Measurements from ENCODE around the gene ETV1. TPM values are rescaled to one million over a fixed set of nuclear protein-coding genes. Genes with fewer than 3 reads are reported as not detected.

Gene ETV1
- total and polyA plus RNA-seq, 3 donors from 2014 or later, result 11.4 to 16.4 (median 13.9) TPM

- no peak for DNase-seq
- no peak overlapping the region for H3K4me3 ChIP-seq
- WGBS, 2 donors, result 77 to 92% methylated on average over 2 of the region's 2 CpGs
- intact Hi-C loops (cut with DNase I; ENCODE audit: low total_unique reads), result no loop called here
- no peaks in the 10 kb centered on the region for H3K9me3 ChIP-seq
- TF ChIP-seq CTCF (IDR thresholded peaks at IDR 0.05) (no peak), POLR2A (IDR thresholded peaks at IDR 0.05) (no peak)
- H3K4me1 ChIP-seq, result no peaks in the 10 kb centered on the region
- no peak overlapping the region for H3K27ac ChIP-seq
- H3K36me3 ChIP-seq (ENCODE audit: low read depth, missing control alignments), result no peaks in the 10 kb centered on the region
- H3K27me3 ChIP-seq, result no peaks in the 10 kb centered on the region
Observed at GRCh38 chr7:14020339-14020900, 31.0 kb upstream of the ETV1 start.

- intact Hi-C loops (cut with DNase I; ENCODE audit: low total_unique reads), result no loop called here
Observed at GRCh38 chr7:14018751-14019150, 29.3 kb upstream of the ETV1 start.

GRCh38 chr7:14016950-14017349, 27.5 kb upstream of the ETV1 start:
- Histone ChIP-seq H3K9me3 (no peaks in the 10 kb centered on the region), H3K27ac (no peak overlapping the region), H3K4me3 (no peak overlapping the region), H3K4me1 (peaks cover 12% of the 10 kb centered on the region), H3K27me3 (no peaks in the 10 kb centered on the region), H3K36me3 (ENCODE audit: low read depth, missing control alignments) (no peaks in the 10 kb centered on the region)
- no peak for DNase-seq
- intact Hi-C loops (cut with DNase I; ENCODE audit: low total_unique reads), result no loop called here
- 86 to 89% methylated on average over 2 of the region's 2 CpGs for WGBS, 2 donors
- no peak for TF ChIP-seq CTCF (IDR thresholded peaks at IDR 0.05)
- TF ChIP-seq POLR2A (IDR thresholded peaks at IDR 0.05), result no peak

More at GRCh38 chr7:14018751-14019150, 29.3 kb upstream of the ETV1 start:
- no peaks in the 10 kb centered on the region for H3K36me3 ChIP-seq (ENCODE audit: low read depth, missing control alignments)
- no peak overlapping the region for H3K27ac ChIP-seq
- no peak overlapping the region for H3K4me3 ChIP-seq
- TF ChIP-seq CTCF (IDR thresholded peaks at IDR 0.05), result no peak
- no peak for TF ChIP-seq POLR2A (IDR thresholded peaks at IDR 0.05)
- H3K4me1 ChIP-seq, result peaks cover 8% of the 10 kb centered on the region
- 94 to 96% methylated on average over 5 of the region's 5 CpGs for WGBS, 2 donors
- H3K27me3 ChIP-seq, result no peaks in the 10 kb centered on the region
- H3K9me3 ChIP-seq, result no peaks in the 10 kb centered on the region
- DNase-seq, result no peak

- no peak for DNase-seq
- Histone ChIP-seq H3K27ac (peak overlapping the region; percentile 9 to 10), H3K9me3 (no peaks in the 10 kb centered on the region), H3K36me3 (ENCODE audit: low read depth, missing control alignments) (no peaks in the 10 kb centered on the region), H3K4me3 (no peak overlapping the region), H3K4me1 (peaks cover 12% of the 10 kb centered on the region), H3K27me3 (no peaks in the 10 kb centered on the region)
- WGBS, 2 donors, result 26 to 66% methylated on average over 1 of the region's 1 CpG
- TF ChIP-seq POLR2A (IDR thresholded peaks at IDR 0.05), result no peak
- no peak for TF ChIP-seq CTCF (IDR thresholded peaks at IDR 0.05)
- intact Hi-C loops (cut with DNase I; ENCODE audit: low total_unique reads), result no loop called here
Observed at GRCh38 chr7:14013898-14014297, 24.4 kb upstream of the ETV1 start.
